Smooth muscle cell (in vitro differentiated cells): Measurements from ENCODE around the gene LYSMD4. TPM values are rescaled to one million over a fixed set of nuclear protein-coding genes. Genes with fewer than 3 reads are reported as not detected.
A peak's percentile ranks its signal among the peaks of the same experiment; 100 is the strongest.

ENCODE experiments used
- DNase-seq: peaks from one replicate; lab custom pipeline; 2025; ENCODE audit not compliant: unreplicated experiment; lab: John Stamatoyannopoulos, UW
- H2AFZ ChIP-seq: fragments of 200-600 bp; sonication (generic); 2 replicates; pipeline ENCODE4 v1.6.0; 2016; ENCODE audit warnings: antibody characterized with exemption, low read depth, mild to moderate bottlenecking
- H3F3A ChIP-seq: fragments of 200-600 bp; sonication (generic); 2 replicates; pipeline ENCODE4 v1.6.0; 2017; ENCODE audit warnings: antibody characterized with exemption, low read depth
- H3K27ac ChIP-seq: fragments of 200-600 bp; sonication (generic); 2 replicates; pipeline ENCODE4 v1.5.1; 2016; ENCODE audit warnings: low read depth, mild to moderate bottlenecking
- H3K27me3 ChIP-seq: fragments of 200-600 bp; sonication (generic); 2 replicates; pipeline ENCODE4 v1.6.1; 2016; ENCODE audit warnings: low read depth, mild to moderate bottlenecking
- H3K36me3 ChIP-seq: fragments of 200-600 bp; sonication (generic); 2 replicates; pipeline ENCODE4 v1.5.1; 2016; ENCODE audit warnings: low read depth
- H3K4me1 ChIP-seq: fragments of 200-600 bp; sonication (generic); 2 replicates; pipeline ENCODE4 v1.5.1; 2016; ENCODE audit warnings: low read depth
- H3K4me2 ChIP-seq: fragments of 200-600 bp; sonication (generic); 2 replicates; pipeline ENCODE4 v1.6.0; 2016; ENCODE audit warnings: mild to moderate bottlenecking
- H3K4me3 ChIP-seq: fragments of 200-600 bp; sonication (generic); 2 replicates; pipeline ENCODE4 v1.5.1; 2016; ENCODE audit warnings: mild to moderate bottlenecking
- H3K79me2 ChIP-seq: fragments of 200-600 bp; sonication (generic); 2 replicates; pipeline ENCODE4 v1.6.0; 2016; ENCODE audit warnings: low read depth, mild to moderate bottlenecking
- H3K9ac ChIP-seq: fragments of 200-600 bp; sonication (generic); 2 replicates; pipeline ENCODE4 v1.6.0; 2016; ENCODE audit warnings: low read depth
- H3K9me3 ChIP-seq: fragments of 200-600 bp; sonication (generic); replicated peaks from 2 replicates; pipeline ENCODE4 v1.5.1; 2016; ENCODE audit warnings: low read depth
- H4K20me1 ChIP-seq: fragments of 200-600 bp; sonication (generic); 2 replicates; pipeline ENCODE4 v1.6.0; 2016; ENCODE audit warnings: low read depth
- WGBS: methylation state at CpG from one replicate; pipeline ENCODE4 v1.1.7; 2016; ENCODE audit warnings: low lambda C conversion rate; 5-methylcytosine and 5-hydroxymethylcytosine counted together
- polyA plus RNA-seq: library from polyadenylated mRNA; unstranded; fragments of >200 nt; fragmentation: Nextera tagmentation; extraction: Ambion mirVana; gene quantifications from 2 replicates; pipeline ENCODE4 v1.2.1, GENCODE V29; 2016
- total RNA-seq: library from RNA; depleted of rRNA; stranded (reverse); fragments of >200 nt; gene quantifications from 2 replicates; pipeline ENCODE4 v1.2.3, GENCODE V29; 2014
- TF ChIP-seq, protein P1 (sequence below): fragments of 200-600 bp; sonication (generic); IDR thresholded peaks from 2 replicates; pipeline ENCODE4 v1.5.1; 2017; ENCODE audit warnings: borderline replicate concordance, mild to moderate bottlenecking, antibody characterized with exemption; ENCODE audit not compliant: insufficient read depth, poor library complexity, severe bottlenecking

Gene LYSMD4
- total and polyA plus RNA-seq, 2 experiments from 2014 or later, result 4.4 to 6.0 TPM

DNA sequence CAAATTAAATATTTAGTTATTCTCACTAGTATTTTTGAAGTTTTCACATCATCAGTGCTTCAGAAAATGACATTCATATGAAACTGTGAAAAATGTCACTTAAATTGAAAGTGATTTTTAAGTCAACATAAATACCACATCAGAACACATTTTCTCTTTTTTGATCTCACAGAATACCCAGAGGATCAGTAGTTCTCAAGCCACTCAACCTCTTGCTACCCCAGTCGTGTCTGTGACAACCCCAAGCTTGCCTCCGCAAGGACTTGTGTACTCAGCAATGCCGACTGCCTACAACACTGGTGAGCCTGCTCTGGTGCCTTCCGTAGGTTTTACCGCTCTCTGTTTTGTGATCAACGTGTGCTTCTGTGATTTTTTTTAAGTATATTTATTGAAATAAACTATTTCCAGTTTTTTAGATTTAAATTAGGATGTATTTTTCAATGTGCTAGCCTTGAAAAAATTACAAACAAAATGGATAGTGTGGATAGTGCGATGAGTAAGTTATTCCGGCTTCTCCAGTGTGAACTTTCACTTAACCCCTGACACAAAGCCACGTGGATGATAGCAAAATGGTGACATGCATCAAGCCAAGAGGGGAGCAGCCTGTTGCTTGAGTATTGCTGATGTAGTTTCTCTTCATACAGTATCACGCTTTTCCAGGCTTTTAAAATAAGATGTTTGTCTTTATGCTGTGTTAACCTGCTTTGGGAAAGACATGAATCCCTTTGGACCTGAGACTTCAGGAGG lies 26.5 kb downstream of the LYSMD4 start:
- no peaks in the 10 kb centered on the region for H3K79me2 ChIP-seq
- no peaks in the 10 kb centered on the region for H3K27me3 ChIP-seq
- H3K4me3 ChIP-seq, result no peak overlapping the region
- H3K9me3 ChIP-seq, result no peaks in the 10 kb centered on the region
- H3K36me3 ChIP-seq, result no peaks in the 10 kb centered on the region
- TF ChIP-seq, protein P1, sequence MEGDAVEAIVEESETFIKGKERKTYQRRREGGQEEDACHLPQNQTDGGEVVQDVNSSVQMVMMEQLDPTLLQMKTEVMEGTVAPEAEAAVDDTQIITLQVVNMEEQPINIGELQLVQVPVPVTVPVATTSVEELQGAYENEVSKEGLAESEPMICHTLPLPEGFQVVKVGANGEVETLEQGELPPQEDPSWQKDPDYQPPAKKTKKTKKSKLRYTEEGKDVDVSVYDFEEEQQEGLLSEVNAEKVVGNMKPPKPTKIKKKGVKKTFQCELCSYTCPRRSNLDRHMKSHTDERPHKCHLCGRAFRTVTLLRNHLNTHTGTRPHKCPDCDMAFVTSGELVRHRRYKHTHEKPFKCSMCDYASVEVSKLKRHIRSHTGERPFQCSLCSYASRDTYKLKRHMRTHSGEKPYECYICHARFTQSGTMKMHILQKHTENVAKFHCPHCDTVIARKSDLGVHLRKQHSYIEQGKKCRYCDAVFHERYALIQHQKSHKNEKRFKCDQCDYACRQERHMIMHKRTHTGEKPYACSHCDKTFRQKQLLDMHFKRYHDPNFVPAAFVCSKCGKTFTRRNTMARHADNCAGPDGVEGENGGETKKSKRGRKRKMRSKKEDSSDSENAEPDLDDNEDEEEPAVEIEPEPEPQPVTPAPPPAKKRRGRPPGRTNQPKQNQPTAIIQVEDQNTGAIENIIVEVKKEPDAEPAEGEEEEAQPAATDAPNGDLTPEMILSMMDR, result no peak
- no peak for DNase-seq
- no peak overlapping the region for H3K9ac ChIP-seq
- WGBS, result 89% methylated on average over 10 of the region's 10 CpGs
- peaks cover 20% of the 10 kb centered on the region for H3F3A ChIP-seq
- no peak overlapping the region for H2AFZ ChIP-seq
- H3K4me1 ChIP-seq, result peaks cover 5% of the 10 kb centered on the region
- peaks cover 17% of the 10 kb centered on the region for H4K20me1 ChIP-seq
- H3K4me2 ChIP-seq, result no peak overlapping the region
- H3K27ac ChIP-seq, result no peak overlapping the region

DNA sequence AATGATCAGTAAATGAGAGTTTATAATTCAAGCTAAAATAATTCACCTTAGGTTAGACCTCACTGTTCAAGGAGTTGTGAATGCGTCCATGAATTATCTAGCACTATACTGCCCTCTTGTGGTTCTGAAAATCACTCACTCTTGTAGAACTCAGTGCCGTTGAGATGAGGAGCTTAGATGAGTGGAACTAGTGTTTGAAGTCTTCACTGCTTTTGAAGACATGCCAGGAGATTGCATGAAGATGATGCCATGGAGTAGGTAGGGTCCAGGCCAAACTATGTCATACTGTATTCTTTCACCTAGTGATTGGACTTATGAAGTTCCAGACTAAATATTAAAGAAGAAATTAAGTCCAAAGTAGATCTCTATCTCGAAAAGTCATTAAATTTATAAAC lies 28.8 kb downstream of the LYSMD4 start:
- Histone ChIP-seq H3K36me3 (no peaks in the 10 kb centered on the region), H3K4me1 (peaks cover 5% of the 10 kb centered on the region), H3K4me2 (peak overlapping the region; percentile 79), H3K27ac (peak overlapping the region; percentile 97), H3K79me2 (no peaks in the 10 kb centered on the region), H3F3A (peaks cover 20% of the 10 kb centered on the region), H3K27me3 (no peaks in the 10 kb centered on the region), H3K9me3 (no peaks in the 10 kb centered on the region), H3K9ac (peak overlapping the region; percentile 91), H2AFZ (no peak overlapping the region), H4K20me1 (peaks cover 15% of the 10 kb centered on the region), H3K4me3 (no peak overlapping the region)
- DNase-seq, result no peak
- 37% methylated on average over 3 of the region's 3 CpGs for WGBS
- TF ChIP-seq, protein P1, result peak; percentile 74

DNA sequence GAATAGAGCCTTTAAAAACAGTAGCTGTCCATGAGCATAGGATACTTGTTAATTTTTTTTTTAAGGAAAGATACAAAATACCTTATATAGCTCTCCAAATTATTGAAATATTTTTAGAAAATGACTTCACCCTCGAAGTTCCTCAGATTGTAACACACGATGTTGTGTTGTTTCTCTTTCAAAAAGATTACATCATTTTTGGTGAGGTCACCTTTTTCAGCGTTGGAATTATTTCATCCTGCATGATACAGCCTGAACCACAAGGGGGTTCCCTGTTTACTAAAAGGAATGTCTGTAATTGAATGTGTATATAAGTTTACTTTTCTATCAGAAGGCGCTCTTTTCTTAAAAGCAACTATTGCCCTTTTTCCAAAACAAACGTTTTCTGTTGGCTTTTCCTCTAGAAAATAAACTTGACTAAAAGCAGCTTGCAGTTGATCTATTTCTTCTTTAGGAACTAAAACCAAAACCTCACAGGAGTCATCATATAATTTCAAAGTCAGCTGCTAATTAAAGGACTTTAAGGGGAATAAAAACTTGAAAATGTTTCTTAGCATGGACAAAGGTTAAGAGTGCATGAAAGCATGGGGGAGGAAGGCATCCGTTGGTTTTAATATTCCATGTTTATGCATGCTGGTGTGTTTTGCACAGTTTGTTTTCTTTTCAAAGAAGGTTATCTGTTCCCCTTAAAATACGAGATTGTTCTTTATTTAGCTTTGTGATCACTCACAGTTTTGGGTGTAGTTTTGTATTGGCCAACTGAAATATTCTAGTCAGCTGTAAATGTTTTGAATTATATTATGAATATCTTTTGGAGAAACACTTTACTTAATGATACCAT lies 29.4 kb downstream of the LYSMD4 start:
- WGBS, result 31% methylated on average over 7 of the region's 7 CpGs
- H2AFZ ChIP-seq, result peak overlapping the region; percentile 50
- peak overlapping the region; percentile 34 for H3K4me3 ChIP-seq
- no peak for DNase-seq
- H3K36me3 ChIP-seq, result no peaks in the 10 kb centered on the region
- H3K79me2 ChIP-seq, result no peaks in the 10 kb centered on the region
- TF ChIP-seq, protein P1, result peak; percentile 56
- peak overlapping the region; percentile 97 for H3K27ac ChIP-seq
- peaks cover 9% of the 10 kb centered on the region for H4K20me1 ChIP-seq
- peak overlapping the region; percentile 91 for H3K9ac ChIP-seq
- peak overlapping the region; percentile 79 for H3K4me2 ChIP-seq
- H3K4me1 ChIP-seq, result peaks cover 5% of the 10 kb centered on the region
- H3K27me3 ChIP-seq, result no peaks in the 10 kb centered on the region
- H3K9me3 ChIP-seq, result no peaks in the 10 kb centered on the region
- H3F3A ChIP-seq, result peaks cover 16% of the 10 kb centered on the region
